ENCODE results near the gene ELMO2.

Gene ELMO2

DNA sequence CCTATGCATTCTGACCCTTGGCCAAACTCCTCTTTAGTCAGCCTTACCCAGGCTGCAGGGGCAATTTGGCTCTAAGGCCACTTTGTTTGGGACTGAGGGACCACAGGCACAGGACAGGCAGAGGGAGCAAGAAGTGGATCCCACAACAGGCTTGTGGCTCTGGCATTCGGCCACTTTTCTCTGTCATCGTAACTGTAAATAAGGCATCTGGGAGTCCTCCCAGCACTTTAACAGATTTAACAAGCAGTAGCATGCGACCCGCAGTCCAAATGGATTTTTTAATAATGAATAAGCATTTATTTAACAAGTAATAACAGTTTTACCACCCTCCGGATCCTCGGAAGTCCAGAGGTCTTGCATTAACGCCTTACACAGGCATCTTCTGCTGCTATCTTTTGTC is 82.0 kb downstream of the ELMO2 start:
- DNase-seq (ENCODE audit: low read depth), result peak; percentile 8
- TF ChIP-seq, protein P1, sequence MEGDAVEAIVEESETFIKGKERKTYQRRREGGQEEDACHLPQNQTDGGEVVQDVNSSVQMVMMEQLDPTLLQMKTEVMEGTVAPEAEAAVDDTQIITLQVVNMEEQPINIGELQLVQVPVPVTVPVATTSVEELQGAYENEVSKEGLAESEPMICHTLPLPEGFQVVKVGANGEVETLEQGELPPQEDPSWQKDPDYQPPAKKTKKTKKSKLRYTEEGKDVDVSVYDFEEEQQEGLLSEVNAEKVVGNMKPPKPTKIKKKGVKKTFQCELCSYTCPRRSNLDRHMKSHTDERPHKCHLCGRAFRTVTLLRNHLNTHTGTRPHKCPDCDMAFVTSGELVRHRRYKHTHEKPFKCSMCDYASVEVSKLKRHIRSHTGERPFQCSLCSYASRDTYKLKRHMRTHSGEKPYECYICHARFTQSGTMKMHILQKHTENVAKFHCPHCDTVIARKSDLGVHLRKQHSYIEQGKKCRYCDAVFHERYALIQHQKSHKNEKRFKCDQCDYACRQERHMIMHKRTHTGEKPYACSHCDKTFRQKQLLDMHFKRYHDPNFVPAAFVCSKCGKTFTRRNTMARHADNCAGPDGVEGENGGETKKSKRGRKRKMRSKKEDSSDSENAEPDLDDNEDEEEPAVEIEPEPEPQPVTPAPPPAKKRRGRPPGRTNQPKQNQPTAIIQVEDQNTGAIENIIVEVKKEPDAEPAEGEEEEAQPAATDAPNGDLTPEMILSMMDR (conservative IDR thresholded peaks at IDR 0.05; ENCODE audit: low read length), result no peak
- no peak overlapping the region for H3K4me3 ChIP-seq (ENCODE audit: low read length)

DNA sequence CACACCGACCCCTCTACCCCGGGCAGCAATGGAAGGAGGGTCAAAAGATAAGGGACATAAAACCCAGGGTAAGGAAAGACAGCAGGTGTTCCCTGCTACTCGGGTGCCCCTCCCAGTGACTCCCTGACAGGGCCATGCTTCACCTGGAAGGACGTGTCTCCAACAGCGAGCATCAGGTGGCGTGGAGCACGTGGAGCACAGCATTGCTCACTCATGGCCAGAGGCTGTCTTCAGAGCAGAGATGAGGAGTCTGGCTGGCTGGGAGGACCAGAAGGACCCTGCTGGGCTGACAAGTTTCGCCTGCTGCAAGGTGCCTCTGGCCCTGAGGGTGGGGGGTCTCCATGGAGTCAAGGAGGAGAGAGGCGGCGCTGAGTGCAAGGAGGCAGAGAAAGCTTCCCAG is 82.9 kb downstream of the ELMO2 start:
- no peak overlapping the region for H3K4me3 ChIP-seq (ENCODE audit: low read length)
- no peak for DNase-seq (ENCODE audit: low read depth)
- TF ChIP-seq, protein P1 (conservative IDR thresholded peaks at IDR 0.05; ENCODE audit: low read length), result no peak

DNA sequence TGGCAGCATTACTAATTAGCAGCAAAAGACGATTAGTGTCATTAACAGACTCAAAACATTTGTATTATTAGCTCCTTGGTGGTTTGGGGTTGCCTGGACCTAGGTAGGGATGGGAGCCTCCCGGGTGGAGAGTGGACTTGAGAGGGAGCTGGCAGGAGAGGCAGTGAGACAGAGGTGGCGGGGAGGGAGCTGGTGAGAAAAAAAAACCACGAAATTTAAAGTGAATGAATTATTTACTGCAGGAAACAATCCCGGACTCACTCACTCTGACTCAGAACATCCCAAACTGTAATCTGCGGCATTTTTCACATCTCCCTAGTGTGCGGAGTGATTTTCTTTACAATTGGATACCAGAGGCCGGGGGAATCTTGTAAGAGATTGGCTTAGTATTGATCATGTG is 83.8 kb downstream of the ELMO2 start:
- no peak overlapping the region for H3K4me3 ChIP-seq (ENCODE audit: low read length)
- TF ChIP-seq, protein P1 (conservative IDR thresholded peaks at IDR 0.05; ENCODE audit: low read length), result no peak
- DNase-seq (ENCODE audit: low read depth), result no peak

DNA sequence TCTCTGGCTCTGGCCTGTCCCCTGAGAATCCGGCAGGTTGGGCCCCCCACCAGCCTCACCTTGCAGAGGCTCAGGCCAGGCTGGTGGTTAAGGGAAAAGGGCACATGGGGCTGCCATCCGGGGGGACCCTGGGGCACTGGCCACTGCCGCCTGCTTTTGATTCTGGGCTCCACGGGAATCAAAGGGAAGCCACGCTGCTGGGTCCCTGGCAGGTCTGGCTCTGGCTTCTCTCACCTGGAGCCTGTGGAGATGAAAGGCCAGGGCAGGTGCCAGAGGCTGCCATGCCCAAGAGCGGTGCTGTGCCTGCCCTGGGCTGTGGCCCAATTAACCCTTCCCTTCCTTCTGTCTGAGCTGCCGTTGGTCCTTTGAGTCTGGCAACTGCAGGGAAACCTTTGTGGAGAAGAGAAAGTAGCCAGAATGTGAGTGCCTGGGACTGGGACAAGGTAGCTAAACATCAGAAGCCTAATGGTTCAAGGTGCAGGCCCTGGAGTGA is 88.7 kb downstream of the ELMO2 start:
- no peak for DNase-seq (ENCODE audit: low read depth)
- TF ChIP-seq, protein P1 (conservative IDR thresholded peaks at IDR 0.05; ENCODE audit: low read length), result no peak
- no peak overlapping the region for H3K4me3 ChIP-seq (ENCODE audit: low read length)

DNA sequence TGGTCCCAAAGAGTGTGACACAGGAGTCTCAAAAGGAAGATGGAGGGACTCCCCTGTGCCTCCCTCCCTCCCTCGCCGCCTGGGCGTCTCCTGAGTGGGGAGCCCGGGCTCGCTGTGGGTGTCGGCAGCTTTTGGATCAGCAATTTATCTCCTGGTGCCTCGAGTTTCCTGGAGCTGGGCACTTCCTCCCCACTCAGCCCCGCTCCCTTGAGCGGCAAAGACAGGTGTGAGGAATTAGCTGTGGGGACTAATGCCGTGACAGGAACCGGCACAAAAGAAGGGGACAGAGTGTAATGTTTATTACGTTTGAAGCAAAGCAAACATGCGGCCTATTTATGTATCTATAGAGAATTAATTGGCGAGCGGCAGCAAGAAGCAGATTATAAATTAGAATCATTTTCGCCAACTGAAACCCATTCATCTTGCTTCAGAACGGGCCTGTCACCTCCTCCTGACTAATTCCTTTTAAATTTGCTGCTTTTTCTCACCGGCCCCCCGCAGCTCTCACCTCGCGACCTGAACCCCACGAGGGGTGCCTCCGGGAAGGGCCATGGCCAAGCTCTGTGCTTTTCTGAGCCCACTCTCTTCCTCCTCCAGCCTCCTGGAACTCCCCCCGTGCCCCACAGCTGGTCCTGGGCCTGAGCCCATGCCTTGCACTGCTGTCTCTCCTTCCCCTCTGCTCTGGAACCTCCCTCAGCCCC is 89.3 kb downstream of the ELMO2 start:
- TF ChIP-seq, protein P1 (conservative IDR thresholded peaks at IDR 0.05; ENCODE audit: low read length), result no peak
- no peak overlapping the region for H3K4me3 ChIP-seq (ENCODE audit: low read length)
- DNase-seq (ENCODE audit: low read depth), result no peak

Data from AG10803 (cell line).